GM13976 (cell line): ENCODE results near the gene MINDY4.

ENCODE experiments used
- DNase-seq: peaks from one replicate; pipeline ENCODE4 v3.0.0; 2012; ENCODE audit warnings: low spot score
- CTCF ChIP-seq: IDR thresholded peaks from 2 replicates; pipeline ENCODE4 v1.5.1; 2012; ENCODE audit warnings: borderline replicate concordance, mild to moderate bottlenecking; ENCODE audit not compliant: insufficient read depth; ENCODE audit errors: extremely low read depth, missing control alignments, control extremely low read depth
- in situ Hi-C: fragments of 300-500 bp; cut with MboI; formaldehyde crosslinking; loops from one replicate; pipeline ENCODE4 v1.12.0; 2022; ENCODE audit warnings: low sequenced_read_pairs, mixed read lengths, inconsistent platforms; ENCODE audit not compliant: unreplicated experiment

The MINDY4 gene

DNA sequence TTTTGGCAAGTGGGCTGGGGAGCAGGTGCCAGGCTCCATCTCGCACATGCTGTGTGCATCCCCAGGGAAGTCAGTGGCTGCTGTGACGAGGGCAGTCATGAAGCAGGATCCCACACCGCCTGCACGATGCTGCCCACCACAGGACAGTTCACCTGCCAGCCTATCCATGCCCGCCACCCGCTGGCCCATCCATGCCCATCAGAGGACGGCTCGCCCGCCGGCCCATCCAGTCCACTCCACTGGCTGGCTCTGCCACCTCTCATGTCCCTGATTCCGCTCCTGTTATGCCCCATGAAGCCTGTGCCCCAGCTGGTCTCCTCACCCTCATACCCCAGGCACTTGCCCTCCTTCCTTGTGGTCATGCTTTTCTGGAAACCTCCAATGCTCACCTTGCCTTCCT, 37.5 kb upstream of the MINDY4 start:
- DNase-seq = no peak
- TF ChIP-seq CTCF = no peak
- in situ Hi-C loops = no loop called here

DNA sequence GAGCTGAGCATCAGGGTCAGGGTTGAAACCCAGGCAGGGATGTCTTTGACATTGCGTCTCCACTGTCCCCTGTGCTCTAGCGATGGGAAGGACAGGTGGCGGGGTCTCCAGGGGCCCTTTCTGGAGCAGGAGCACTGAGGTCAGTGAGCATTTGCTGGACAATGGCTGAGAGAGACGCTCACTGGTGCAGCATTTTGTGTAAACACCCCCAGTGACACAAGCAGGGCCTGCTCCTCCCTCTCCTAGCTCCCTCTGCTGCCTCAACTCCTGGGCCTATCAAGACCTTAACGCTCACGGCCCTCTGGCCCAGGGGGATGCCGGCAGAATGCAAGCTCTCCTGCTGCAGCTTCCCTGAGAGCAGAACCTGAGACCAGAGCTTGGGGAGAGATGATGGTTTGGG, 36.7 kb upstream of the MINDY4 start:
- no peak for DNase-seq
- no peak for TF ChIP-seq CTCF
- in situ Hi-C loops = no loop called here

DNA sequence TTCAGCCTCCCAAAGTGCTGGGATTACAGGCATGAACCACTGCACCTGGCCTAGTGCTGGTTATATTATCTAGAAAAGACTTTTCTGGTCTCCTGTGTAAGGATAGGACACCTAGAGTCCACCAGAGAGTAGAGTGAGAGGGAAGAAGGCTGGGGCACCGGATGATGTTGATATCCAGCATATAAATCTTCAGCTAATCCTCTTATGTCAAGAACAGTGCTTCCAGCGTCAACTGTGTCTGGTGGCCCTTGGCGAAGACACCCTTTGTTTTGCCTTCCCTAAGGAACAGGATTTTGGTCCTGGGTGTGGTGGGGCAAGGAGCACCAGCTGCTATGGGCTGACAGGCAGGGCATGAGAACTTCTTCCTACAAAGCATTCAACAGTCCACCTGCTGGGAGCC, 35.6 kb upstream of the MINDY4 start:
- no peak for DNase-seq
- in situ Hi-C loops = no loop called here
- TF ChIP-seq CTCF = no peak

- DNase-seq = no peak
Observed at GRCh38 chr7:30736291-30736690, 34.9 kb upstream of the MINDY4 start.

GRCh38 chr7:30738026-30738915, 32.9 kb upstream of the MINDY4 start:
- TF ChIP-seq CTCF = no peak
- DNase-seq = no peak
- in situ Hi-C loops = no loop called here

More at GRCh38 chr7:30736291-30736690, 34.9 kb upstream of the MINDY4 start:
- in situ Hi-C loops = no loop called here
- TF ChIP-seq CTCF = no peak

- no peak for DNase-seq
- in situ Hi-C loops = no loop called here
- TF ChIP-seq CTCF = no peak
Observed at GRCh38 chr7:30739691-30740090, 31.5 kb upstream of the MINDY4 start.
